ENCODE data around the gene MTHFD2L. TPM values are rescaled to one million over a fixed set of nuclear protein-coding genes. Genes with fewer than 3 reads are reported as not detected.

The MTHFD2L gene
- total and polyA plus RNA-seq, 2 donors (not counting 3 experiments of a cell fraction or from before 2014, with no cell fraction given): 6.9 to 15.2 TPM

DNA sequence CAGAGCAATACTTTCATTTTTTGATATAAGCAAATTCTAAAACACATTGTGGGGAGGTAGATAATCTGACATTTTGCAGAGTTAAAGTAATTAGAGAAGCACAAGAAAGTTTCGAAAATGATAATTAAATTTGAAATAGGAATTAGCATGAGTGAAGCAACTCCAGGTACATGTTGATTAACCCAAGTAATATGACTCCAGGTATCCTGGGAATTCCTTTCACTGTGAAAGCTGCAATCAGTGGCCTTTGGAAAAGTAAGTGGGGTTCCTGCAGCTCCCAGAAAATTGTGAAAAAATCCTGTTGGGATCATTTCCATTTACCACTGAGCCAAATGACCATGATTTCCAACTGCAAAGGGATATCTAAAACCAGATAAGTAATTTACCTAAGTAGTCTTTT is 32.9 kb upstream of the MTHFD2L start:
- no peak for FAIRE-seq
- Histone ChIP-seq H3K27me3 (ENCODE audit: control insufficient read depth in 2 of 2, insufficient read depth in 2 of 2, low read length in 2 of 2) (no peaks in the 10 kb centered on the region), H4K20me1 (replicated peaks; ENCODE audit: control insufficient read depth, extremely low read depth, insufficient read depth, low read length) (no peaks in the 10 kb centered on the region), H3K79me2 (ENCODE audit: control insufficient read depth, insufficient read depth, low read length) (no peaks in the 10 kb centered on the region), H3K36me3 (ENCODE audit: control insufficient read depth in 2 of 2, extremely low read depth in 1 of 2, insufficient read depth in 2 of 2, low read length in 2 of 2) (no peaks in the 10 kb centered on the region), H3K9me3 (replicated peaks; ENCODE audit: control insufficient read depth, insufficient read depth, low read length) (no peaks in the 10 kb centered on the region), H3K27ac (ENCODE audit: insufficient read depth, low read depth, low read length) (no peak overlapping the region), H3K9ac (replicated peaks; ENCODE audit: extremely low read depth, insufficient read depth, low read length) (no peak overlapping the region), H3K9me1 (replicated peaks; ENCODE audit: control insufficient read depth, extremely low read depth, insufficient read depth, low read length) (no peaks in the 10 kb centered on the region), H2AFZ (ENCODE audit: low read depth, low read length) (no peak overlapping the region), H3K4me2 (ENCODE audit: insufficient read depth, low read length) (no peak overlapping the region), H3K4me3 (replicated peaks in 1 of 3; ENCODE audit: insufficient read depth in 1 of 3, low read depth in 1 of 3, low read length in 3 of 3) (no peak overlapping the region), H3K4me1 (ENCODE audit: control insufficient read depth, extremely low read depth, insufficient read depth, low read length) (no peaks in the 10 kb centered on the region)
- intact Hi-C loops (cut with micrococcal nuclease) (no loop called here), dilution Hi-C loops (cut with MboI; ENCODE audit: extremely low pct_ligation_motif_present, low sequenced_read_pairs) (no loop called here)
- no TSS peak for BruUV-seq (replicated peaks)
- ChIA-PET CTCF (interaction anchor here (1.0 to 1.6 kb wide), 2 partner anchors 9 to 532 kb away, joined by 3 to 5 read pairs; no protein-coding TSS in a partner anchor), POLR2A (no interaction called here)
- TF ChIP-seq MYC (IDR thresholded peaks at IDR 0.05; ENCODE audit: low read depth, low read length) (no peak), POLR2A (IDR thresholded peaks at IDR 0.05; ENCODE audit: low read depth, low read length) (no peak), GATA2 (IDR thresholded peaks at IDR 0.05; ENCODE audit: insufficient read depth, insufficient read length, low read depth, low read length) (no peak)
- TF ChIP-seq, protein P1, sequence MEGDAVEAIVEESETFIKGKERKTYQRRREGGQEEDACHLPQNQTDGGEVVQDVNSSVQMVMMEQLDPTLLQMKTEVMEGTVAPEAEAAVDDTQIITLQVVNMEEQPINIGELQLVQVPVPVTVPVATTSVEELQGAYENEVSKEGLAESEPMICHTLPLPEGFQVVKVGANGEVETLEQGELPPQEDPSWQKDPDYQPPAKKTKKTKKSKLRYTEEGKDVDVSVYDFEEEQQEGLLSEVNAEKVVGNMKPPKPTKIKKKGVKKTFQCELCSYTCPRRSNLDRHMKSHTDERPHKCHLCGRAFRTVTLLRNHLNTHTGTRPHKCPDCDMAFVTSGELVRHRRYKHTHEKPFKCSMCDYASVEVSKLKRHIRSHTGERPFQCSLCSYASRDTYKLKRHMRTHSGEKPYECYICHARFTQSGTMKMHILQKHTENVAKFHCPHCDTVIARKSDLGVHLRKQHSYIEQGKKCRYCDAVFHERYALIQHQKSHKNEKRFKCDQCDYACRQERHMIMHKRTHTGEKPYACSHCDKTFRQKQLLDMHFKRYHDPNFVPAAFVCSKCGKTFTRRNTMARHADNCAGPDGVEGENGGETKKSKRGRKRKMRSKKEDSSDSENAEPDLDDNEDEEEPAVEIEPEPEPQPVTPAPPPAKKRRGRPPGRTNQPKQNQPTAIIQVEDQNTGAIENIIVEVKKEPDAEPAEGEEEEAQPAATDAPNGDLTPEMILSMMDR (IDR thresholded peaks at IDR 0.05; ENCODE audit: extremely low read depth in 1 of 2, insufficient read depth in 1 of 2, low read depth in 1 of 2, low read length in 2 of 2): no peak
- no peak for DNase-seq (ENCODE audit: low read depth, low spot score)

DNA sequence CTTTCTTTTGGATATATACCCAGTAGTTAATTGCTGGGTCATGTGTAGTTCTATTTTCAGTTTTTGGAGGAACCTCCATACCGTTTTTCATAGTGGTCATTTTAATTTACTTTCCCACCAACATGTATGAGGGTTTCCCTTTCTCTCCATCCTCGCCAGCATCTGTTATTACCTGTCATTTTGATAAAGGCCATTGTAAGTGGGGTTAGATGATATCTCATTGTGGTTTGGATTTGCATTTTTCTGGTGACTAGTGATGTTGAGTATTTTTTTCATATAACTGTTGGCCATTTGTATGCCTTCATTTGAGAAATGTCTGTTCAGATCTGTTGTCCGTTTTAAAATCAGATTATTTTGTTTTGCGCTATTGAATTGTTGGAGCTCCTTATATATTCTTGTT is 30.2 kb upstream of the MTHFD2L start:
- no TSS peak for BruUV-seq (replicated peaks)
- ChIA-PET POLR2A (no interaction called here), CTCF (no interaction called here)
- no peak for DNase-seq (ENCODE audit: low read depth, low spot score)
- no peaks in the 10 kb centered on the region for H3K27me3 ChIP-seq (ENCODE audit: control insufficient read depth in 2 of 2, insufficient read depth in 2 of 2, low read length in 2 of 2)
- TF ChIP-seq, protein P2, sequence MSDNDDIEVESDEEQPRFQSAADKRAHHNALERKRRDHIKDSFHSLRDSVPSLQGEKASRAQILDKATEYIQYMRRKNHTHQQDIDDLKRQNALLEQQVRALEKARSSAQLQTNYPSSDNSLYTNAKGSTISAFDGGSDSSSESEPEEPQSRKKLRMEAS (IDR thresholded peaks at IDR 0.05; ENCODE audit: insufficient read depth, insufficient read length): no peak
- TF ChIP-seq GATA2 (IDR thresholded peaks at IDR 0.05; ENCODE audit: insufficient read depth, insufficient read length, low read depth, low read length) (no peak), JUN (IDR thresholded peaks at IDR 0.05; ENCODE audit: borderline replicate concordance, insufficient read depth, insufficient read length, low read depth) (no peak), FOS (IDR thresholded peaks at IDR 0.05; ENCODE audit: borderline replicate concordance, insufficient read depth, low read length) (no peak), POLR2AphosphoS5 (IDR thresholded peaks at IDR 0.05; ENCODE audit: insufficient read depth, low read depth, low read length) (no peak), EZH2 (IDR thresholded peaks at IDR 0.05; ENCODE audit: borderline replicate concordance, low read depth, low read length, severe bottlenecking) (no peak), POLR2A (IDR thresholded peaks at IDR 0.05; ENCODE audit: low read depth, low read length) (no peak), MYC (IDR thresholded peaks at IDR 0.05; ENCODE audit: low read depth, low read length) (no peak)
- TF ChIP-seq, protein P1 (IDR thresholded peaks at IDR 0.05; ENCODE audit: extremely low read depth in 1 of 2, insufficient read depth in 1 of 2, low read depth in 1 of 2, low read length in 2 of 2): no peak
- H3K79me2 ChIP-seq (ENCODE audit: control insufficient read depth, insufficient read depth, low read length): no peaks in the 10 kb centered on the region
- H4K20me1 ChIP-seq (replicated peaks; ENCODE audit: control insufficient read depth, extremely low read depth, insufficient read depth, low read length): no peaks in the 10 kb centered on the region
- dilution Hi-C loops (cut with MboI; ENCODE audit: extremely low pct_ligation_motif_present, low sequenced_read_pairs) (no loop called here), intact Hi-C loops (cut with micrococcal nuclease) (no loop called here)
- no peaks in the 10 kb centered on the region for H3K9me3 ChIP-seq (replicated peaks; ENCODE audit: control insufficient read depth, insufficient read depth, low read length)
- H3K36me3 ChIP-seq (ENCODE audit: control insufficient read depth in 2 of 2, extremely low read depth in 1 of 2, insufficient read depth in 2 of 2, low read length in 2 of 2): no peaks in the 10 kb centered on the region
- no peak for FAIRE-seq
- no peaks in the 10 kb centered on the region for H3K4me1 ChIP-seq (ENCODE audit: control insufficient read depth, extremely low read depth, insufficient read depth, low read length)
- no peaks in the 10 kb centered on the region for H3K9me1 ChIP-seq (replicated peaks; ENCODE audit: control insufficient read depth, extremely low read depth, insufficient read depth, low read length)
- no peak overlapping the region for H3K4me2 ChIP-seq (ENCODE audit: insufficient read depth, low read length)
- no peak overlapping the region for H3K27ac ChIP-seq (ENCODE audit: insufficient read depth, low read depth, low read length)
- H2AFZ ChIP-seq (ENCODE audit: low read depth, low read length): no peak overlapping the region
- H3K9ac ChIP-seq (replicated peaks; ENCODE audit: extremely low read depth, insufficient read depth, low read length): no peak overlapping the region
- H3K4me3 ChIP-seq (replicated peaks in 1 of 3; ENCODE audit: insufficient read depth in 1 of 3, low read depth in 1 of 3, low read length in 3 of 3): no peak overlapping the region
